Rectal smooth muscle tissue (tissue), 1 donor: Measurements from ENCODE around the gene TMEM143.

Source experiments
- H3K27ac ChIP-seq: one replicate; pipeline ENCODE4 v1.7.0; 2013; ENCODE audit warnings: low read depth, low read length, inconsistent platforms
- H3K27me3 ChIP-seq: one replicate; pipeline ENCODE4 v1.7.0; 2013; ENCODE audit warnings: low read length; ENCODE audit not compliant: control insufficient read depth, insufficient read depth
- H3K36me3 ChIP-seq: one replicate; pipeline ENCODE4 v1.7.0; 2013; ENCODE audit warnings: low read length; ENCODE audit not compliant: control insufficient read depth, insufficient read depth
- H3K4me1 ChIP-seq: one replicate; pipeline ENCODE4 v1.7.0; 2013; ENCODE audit warnings: low read length; ENCODE audit not compliant: control insufficient read depth, insufficient read depth
- H3K4me3 ChIP-seq: one replicate; pipeline ENCODE4 v1.7.0; 2013; ENCODE audit warnings: low read length
- H3K9ac ChIP-seq: one replicate; pipeline ENCODE4 v1.7.0; 2013; ENCODE audit warnings: low read length

The TMEM143 gene

GRCh38 chr19:48362716-48363499 is 832 bp downstream of the TMEM143 start:
- Histone ChIP-seq H3K27ac (peak overlapping the region; percentile 97), H3K27me3 (no peaks in the 10 kb centered on the region), H3K36me3 (no peaks in the 10 kb centered on the region), H3K9ac (peak overlapping the region; percentile 98), H3K4me1 (no peaks in the 10 kb centered on the region), H3K4me3 (peak overlapping the region; percentile 88)

GRCh38 chr19:48361912-48362311 is 1.8 kb downstream of the TMEM143 start:
- Histone ChIP-seq H3K4me1 (no peaks in the 10 kb centered on the region), H3K27me3 (no peaks in the 10 kb centered on the region), H3K9ac (no peak overlapping the region), H3K27ac (no peak overlapping the region), H3K4me3 (no peak overlapping the region), H3K36me3 (no peaks in the 10 kb centered on the region)

DNA sequence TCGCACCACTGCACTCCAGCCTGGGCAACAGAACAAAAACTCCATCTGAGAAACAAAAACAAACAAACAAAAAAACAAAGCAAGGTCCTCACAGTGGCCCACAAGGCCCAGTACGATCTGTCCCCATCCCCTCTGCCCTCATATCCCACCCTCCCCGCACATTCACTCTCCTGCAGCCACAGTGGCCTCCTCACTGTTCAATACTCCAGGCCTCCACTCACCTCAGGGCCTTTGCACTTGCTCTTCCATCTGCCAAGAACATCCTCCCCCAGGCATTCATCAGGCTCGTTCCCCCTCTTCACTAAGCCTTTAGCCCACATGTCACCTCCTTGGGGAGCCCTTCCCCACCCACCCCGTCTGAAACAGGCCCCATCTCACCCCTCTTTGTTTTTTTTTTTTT is 4.6 kb downstream of the TMEM143 start:
- no peak overlapping the region for H3K4me3 ChIP-seq
- no peak overlapping the region for H3K9ac ChIP-seq
- no peaks in the 10 kb centered on the region for H3K27me3 ChIP-seq

GRCh38 chr19:48355365-48355954 is 8.3 kb downstream of the TMEM143 start:
- Histone ChIP-seq H3K27me3 (no peaks in the 10 kb centered on the region), H3K4me1 (no peaks in the 10 kb centered on the region), H3K4me3 (no peak overlapping the region), H3K27ac (no peak overlapping the region), H3K36me3 (no peaks in the 10 kb centered on the region), H3K9ac (no peak overlapping the region)

More for the DNA sequence above, 4.6 kb downstream of the TMEM143 start:
- no peak overlapping the region for H3K27ac ChIP-seq
- H3K36me3 ChIP-seq = no peaks in the 10 kb centered on the region
- H3K4me1 ChIP-seq = no peaks in the 10 kb centered on the region

DNA sequence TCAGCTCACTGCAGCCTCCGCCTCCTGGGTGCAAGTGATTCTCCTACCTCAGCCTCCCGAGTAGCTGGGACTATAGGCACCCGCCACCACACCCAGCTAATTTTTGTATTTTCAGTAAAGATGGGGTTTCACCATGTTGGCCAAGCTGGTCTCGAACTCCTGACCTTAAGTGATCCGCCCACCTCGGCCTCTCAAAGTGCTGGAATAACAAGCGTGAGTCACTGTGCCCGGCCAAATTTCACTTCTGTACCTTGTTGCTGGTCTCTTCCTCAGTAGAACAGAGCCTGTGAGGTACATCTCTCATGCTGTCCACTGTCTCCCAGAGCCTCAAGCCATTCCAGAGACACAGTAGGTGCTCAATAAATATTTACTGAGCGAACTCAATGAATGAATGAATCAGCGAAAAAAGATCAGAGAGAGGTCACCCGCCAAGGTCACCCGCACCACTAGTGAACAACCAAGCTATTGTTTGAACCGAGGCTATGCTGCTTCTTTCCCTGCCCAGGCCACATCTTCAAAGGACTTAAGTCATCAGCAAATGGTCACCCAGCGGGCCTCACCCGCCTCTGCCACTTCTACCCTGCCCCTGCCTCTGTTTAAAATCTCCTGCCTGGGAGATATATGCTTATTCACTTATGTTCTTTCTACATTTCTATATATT is 9.3 kb downstream of the TMEM143 start:
- Histone ChIP-seq H3K9ac (no peak overlapping the region), H3K4me3 (no peak overlapping the region), H3K27ac (no peak overlapping the region), H3K36me3 (no peaks in the 10 kb centered on the region), H3K27me3 (no peaks in the 10 kb centered on the region), H3K4me1 (no peaks in the 10 kb centered on the region)

GRCh38 chr19:48353677-48354076 is 10.1 kb downstream of the TMEM143 start:
- Histone ChIP-seq H3K27ac (no peak overlapping the region), H3K4me1 (no peaks in the 10 kb centered on the region), H3K27me3 (no peaks in the 10 kb centered on the region), H3K9ac (no peak overlapping the region), H3K4me3 (no peak overlapping the region), H3K36me3 (no peaks in the 10 kb centered on the region)

- Histone ChIP-seq H3K27ac (no peak overlapping the region), H3K4me3 (no peak overlapping the region), H3K4me1 (no peaks in the 10 kb centered on the region), H3K36me3 (no peaks in the 10 kb centered on the region), H3K9ac (no peak overlapping the region), H3K27me3 (no peaks in the 10 kb centered on the region)
These were observed 12.4 kb downstream of the TMEM143 start for GRCh38 chr19:48351341-48351752.

DNA sequence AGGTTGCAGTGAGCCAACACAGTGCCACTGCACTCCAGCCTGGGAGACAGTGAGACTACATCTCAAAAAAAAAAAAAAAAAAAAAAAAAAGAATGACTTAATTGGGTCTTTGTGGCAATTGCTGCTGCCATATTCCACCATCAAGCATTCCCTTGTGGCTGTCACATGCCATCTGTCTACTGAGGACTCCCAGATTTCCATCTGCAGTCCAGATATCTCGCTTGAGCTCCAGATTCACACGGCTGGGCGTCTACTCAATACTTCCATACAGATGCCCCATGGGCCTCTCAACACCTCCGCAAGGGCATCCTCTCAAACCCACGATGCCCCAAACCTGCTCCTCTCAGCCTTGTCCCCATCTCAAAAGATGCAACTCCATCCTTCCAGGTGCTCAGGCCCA is 12.9 kb downstream of the TMEM143 start:
- H3K4me1 ChIP-seq = no peaks in the 10 kb centered on the region
- H3K9ac ChIP-seq = no peak overlapping the region
- H3K27me3 ChIP-seq = no peaks in the 10 kb centered on the region
- H3K36me3 ChIP-seq = no peaks in the 10 kb centered on the region
- H3K27ac ChIP-seq = no peak overlapping the region
- no peak overlapping the region for H3K4me3 ChIP-seq

GRCh38 chr19:48348737-48349136 is 15.0 kb downstream of the TMEM143 start:
- Histone ChIP-seq H3K36me3 (no peaks in the 10 kb centered on the region), H3K27me3 (no peaks in the 10 kb centered on the region), H3K27ac (no peak overlapping the region), H3K4me1 (no peaks in the 10 kb centered on the region), H3K9ac (no peak overlapping the region), H3K4me3 (no peak overlapping the region)

GRCh38 chr19:48348045-48348444 is 15.7 kb downstream of the TMEM143 start:
- H3K36me3 ChIP-seq = no peaks in the 10 kb centered on the region
- H3K4me1 ChIP-seq = no peaks in the 10 kb centered on the region
- no peak overlapping the region for H3K9ac ChIP-seq
- no peak overlapping the region for H3K27ac ChIP-seq
- H3K4me3 ChIP-seq = no peak overlapping the region
- no peaks in the 10 kb centered on the region for H3K27me3 ChIP-seq

- H3K9ac ChIP-seq = no peak overlapping the region
- no peaks in the 10 kb centered on the region for H3K4me1 ChIP-seq
- no peaks in the 10 kb centered on the region for H3K36me3 ChIP-seq
- no peak overlapping the region for H3K27ac ChIP-seq
- no peak overlapping the region for H3K4me3 ChIP-seq
- no peaks in the 10 kb centered on the region for H3K27me3 ChIP-seq
These were observed 17.5 kb downstream of the TMEM143 start for GRCh38 chr19:48346191-48346590.

- Histone ChIP-seq H3K4me3 (no peak overlapping the region), H3K4me1 (no peaks in the 10 kb centered on the region), H3K27ac (no peak overlapping the region), H3K36me3 (no peaks in the 10 kb centered on the region), H3K9ac (no peak overlapping the region), H3K27me3 (no peaks in the 10 kb centered on the region)
These were observed 18.8 kb downstream of the TMEM143 start for GRCh38 chr19:48344892-48345291.
